Measurements from ENCODE around the gene PRUNE2. TPM values are rescaled to one million over a fixed set of nuclear protein-coding genes. Genes with fewer than 3 reads are reported as not detected.
A peak's percentile ranks its signal among the peaks of the same experiment; 100 is the strongest.

PRUNE2 gene
- total RNA-seq, 1 donor from 2014 or later, result 26.3 TPM

- no peak for DNase-seq
These were observed 281.4 kb downstream of the PRUNE2 start for GRCh38 chr9:76624391-76625048.

GRCh38 chr9:76620996-76621395, 284.9 kb downstream of the PRUNE2 start:
- no peak for DNase-seq

DNA sequence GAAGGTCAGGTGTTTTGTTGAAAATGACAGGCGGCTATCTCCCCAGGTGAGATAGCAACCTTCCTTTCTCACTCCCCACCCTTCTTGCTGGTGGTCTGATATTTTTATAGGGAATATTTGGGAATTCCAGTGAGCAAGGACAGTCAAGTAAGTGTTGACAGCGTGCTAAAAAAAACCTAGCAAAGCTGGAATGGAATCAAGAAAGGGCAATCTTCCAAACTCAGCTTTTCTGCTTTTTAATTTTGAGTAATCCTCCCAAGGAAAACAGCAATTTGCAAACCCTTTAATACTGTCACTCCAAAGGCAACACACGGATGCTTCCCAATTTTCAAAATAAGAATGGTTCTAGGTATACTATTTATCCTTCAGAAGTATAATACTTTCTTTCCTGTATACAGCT, 285.3 kb downstream of the PRUNE2 start:
- no peak for DNase-seq

DNA sequence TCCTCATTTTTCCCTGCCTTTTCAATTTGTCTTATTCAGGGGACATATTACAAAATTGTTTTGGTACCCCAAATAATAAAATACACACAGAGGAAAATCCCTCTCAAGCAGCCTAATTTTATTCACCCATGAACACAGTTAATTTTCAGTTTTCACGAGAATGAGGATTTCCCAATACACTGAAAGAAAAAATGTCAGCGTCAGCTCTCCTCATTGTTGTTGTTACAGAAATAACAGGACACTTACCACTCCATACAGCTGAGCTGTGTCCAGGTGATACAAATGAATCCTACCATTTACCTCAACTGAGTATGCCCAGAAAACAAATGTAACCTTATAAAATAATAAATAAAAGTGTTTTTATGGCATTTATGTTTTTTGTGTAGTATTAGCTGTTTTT, 286.3 kb downstream of the PRUNE2 start:
- no peak for DNase-seq

GRCh38 chr9:76619197-76619596, 286.7 kb downstream of the PRUNE2 start:
- no peak for DNase-seq

DNA sequence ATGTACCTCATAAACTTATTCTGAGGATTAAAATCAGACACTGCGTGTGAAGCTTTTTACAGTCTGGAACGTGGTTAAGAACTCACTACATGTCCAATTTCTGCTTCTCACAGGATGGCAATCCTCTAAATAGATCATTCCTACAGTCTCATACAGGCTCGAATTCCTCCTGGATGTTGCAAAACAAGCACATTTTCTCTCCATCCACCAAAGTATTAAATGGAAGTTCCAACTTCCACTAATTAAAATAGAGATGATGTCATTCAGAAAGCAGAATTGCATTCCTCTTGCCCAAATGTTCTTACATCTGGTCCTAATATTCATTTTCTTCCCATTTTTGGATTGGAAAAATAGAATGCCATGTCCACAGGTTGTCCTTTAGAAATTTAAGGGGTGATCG, 287.2 kb downstream of the PRUNE2 start:
- DNase-seq, result no peak

DNA sequence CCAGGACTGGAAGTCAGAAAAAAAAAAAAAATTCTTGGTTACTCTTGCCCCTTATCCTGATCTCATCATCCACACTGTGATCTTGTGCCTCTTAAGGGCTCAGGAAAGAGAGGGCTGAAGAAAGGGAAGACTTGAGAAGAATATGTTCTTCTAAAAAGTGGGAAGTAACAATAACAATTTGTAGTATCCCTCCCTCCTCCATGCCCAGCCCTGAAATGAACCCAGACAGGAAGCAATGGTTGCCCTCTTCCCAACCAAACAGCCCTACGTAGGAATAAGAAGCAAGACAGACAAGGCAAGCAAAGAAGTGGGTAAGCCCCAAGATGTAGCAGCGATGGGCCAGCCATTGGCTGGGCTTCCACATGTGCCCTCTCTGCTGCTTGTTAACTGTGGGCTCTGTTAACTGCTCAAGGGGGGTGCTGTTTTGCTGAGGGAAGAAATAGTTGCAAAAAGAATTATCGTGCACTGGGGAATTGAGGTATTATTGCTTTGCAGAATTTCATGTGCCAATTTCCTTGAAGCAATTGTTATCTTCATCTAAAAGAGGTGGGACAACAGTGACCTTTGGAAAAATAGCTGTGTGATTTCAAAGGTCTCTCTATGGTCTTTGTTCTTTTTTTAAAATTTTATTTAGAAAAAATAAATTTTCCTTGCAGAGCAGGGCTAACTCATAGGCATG, 288.3 kb downstream of the PRUNE2 start:
- DNase-seq, result no peak

- DNase-seq, result no peak
These were observed 289.1 kb downstream of the PRUNE2 start for GRCh38 chr9:76616780-76617179.

DNA sequence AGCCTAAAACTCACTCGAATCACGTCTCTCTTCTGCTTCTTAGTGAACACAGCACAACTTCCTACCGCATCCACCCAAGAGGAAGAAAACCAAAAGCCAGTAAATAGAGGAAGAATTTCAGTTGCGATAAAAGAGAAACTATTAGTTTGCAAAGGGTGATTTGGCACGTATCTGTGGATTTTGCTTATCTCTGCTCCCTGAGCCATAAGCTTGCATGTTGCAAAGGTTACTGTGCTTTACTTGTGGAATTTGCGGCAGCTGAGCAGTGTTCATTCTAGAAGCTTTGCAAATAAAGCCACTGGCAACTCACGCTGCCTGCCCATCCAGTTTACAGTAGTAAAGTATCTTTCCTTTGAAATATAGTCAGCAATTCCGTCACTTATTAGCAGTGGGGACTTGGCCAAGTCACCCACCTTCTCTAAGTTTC, 290.7 kb downstream of the PRUNE2 start:
- DNase-seq, result no peak

- no peak for DNase-seq
These were observed 291.9 kb downstream of the PRUNE2 start for GRCh38 chr9:76613974-76614373.

DNA sequence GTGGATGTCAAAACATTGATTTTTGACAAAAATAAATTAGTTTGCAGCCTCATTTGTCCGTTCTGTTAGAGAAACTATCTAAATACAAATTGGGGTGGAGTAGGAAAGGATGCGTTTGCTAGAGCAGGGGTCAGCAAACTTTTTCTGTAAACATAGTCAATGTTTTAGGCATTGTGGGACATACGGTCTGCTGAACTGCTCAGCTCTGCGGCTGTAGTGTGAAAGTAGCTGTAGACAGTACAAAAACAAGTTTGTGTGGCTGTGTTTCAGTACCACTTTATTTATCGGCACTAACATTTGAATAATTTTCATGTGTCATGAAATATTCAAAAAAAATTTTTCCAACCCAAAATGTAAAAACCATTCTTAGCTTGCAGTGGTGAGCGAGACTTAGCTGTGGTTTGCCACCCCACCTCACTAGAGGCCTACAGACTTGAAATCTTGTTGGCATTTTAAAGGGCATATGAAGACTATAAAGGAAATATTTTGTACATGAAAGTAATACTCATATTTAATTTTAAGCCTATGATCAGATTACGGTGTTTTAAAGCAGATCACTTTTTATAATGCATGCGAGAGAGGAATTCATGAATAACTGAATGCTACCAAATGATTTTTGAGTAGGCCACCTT, 292.6 kb downstream of the PRUNE2 start:
- DNase-seq, result no peak

DNA sequence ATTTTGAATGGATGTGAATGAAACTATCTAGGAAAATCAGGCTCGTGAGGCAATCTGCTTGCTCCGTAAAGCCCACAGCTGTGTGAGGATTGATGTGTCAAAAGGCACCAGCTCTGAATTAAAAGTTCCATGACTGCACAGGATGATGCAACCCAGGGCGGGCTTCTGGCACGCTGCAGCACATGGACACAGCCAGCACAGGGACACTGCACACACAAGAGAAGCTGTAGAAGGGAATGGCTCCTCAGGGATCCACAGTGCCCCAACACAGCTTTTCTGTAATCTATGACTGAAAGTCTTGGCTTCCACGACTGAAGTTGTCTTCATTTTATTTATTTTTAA, 295.9 kb downstream of the PRUNE2 start:
- DNase-seq, result peak; percentile 89

DNA sequence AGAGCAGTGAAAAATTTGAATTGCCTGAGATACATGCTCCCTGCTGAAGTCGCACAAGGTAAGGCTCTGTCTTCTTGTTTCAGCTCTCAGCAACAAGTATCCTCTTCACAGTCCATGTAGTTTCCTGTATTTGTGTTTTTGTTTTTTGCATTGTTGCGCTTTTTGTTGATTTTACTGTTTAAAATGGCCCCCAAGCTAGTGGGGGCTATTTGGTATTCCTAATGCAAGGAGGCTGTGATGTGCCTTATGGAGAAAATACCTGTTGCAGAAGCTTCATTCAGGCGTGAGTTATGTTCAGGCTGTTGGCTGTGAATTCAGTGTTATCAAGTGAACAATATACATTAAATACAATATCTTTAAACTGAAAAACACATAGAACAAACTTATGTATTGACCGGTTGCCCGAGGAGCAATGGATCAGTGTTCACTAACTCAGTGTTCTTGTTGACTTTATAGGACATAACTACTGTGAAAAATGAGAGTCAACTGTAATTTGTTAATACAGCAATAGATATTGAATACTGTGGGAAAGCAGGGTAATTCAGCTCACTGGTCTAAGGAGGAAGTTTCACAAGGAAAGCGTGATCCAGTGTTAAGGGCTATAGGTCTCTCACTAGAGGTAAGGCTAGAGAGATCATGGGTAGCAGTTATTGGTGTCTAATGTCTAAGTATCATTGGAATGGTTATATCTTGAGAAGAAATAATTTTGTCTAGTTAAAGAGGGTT, 296.5 kb downstream of the PRUNE2 start:
- DNase-seq, result no peak

- no peak for DNase-seq
These were observed 297.2 kb downstream of the PRUNE2 start for GRCh38 chr9:76608575-76609273.

DNA sequence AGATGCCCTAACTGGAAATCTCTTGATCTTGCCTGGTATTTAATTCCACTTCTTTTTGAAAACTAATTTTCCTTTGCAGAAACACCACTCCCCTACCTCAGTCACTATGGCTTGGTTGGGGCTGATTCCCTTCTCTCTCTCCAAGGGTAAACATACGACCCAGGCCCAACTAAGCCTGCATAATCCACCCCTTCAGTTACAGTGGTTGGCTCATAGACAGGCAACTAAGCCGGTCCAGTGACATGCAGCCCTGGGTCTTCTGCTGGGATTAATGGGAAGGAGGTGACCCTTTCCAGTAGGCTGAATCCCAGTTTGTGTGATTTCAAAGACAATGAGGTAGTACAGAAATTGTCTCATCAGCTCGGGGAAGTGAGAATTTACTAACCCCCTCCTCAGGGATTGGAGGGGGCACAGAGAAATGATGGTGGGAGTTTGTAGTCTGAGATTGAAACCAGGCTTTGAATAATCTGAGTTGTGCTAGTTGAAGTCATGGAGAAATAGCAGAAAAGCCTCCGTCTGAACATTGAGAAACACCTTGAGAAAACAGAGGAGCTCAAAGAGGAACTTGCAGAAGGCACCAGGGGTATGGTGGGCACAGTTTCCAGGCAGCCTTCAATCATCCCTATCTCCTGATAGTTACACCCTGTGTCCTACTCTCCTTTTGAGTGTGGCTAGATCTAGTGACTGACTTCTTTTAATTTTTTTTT, 298.0 kb downstream of the PRUNE2 start:
- no peak for DNase-seq

DNA sequence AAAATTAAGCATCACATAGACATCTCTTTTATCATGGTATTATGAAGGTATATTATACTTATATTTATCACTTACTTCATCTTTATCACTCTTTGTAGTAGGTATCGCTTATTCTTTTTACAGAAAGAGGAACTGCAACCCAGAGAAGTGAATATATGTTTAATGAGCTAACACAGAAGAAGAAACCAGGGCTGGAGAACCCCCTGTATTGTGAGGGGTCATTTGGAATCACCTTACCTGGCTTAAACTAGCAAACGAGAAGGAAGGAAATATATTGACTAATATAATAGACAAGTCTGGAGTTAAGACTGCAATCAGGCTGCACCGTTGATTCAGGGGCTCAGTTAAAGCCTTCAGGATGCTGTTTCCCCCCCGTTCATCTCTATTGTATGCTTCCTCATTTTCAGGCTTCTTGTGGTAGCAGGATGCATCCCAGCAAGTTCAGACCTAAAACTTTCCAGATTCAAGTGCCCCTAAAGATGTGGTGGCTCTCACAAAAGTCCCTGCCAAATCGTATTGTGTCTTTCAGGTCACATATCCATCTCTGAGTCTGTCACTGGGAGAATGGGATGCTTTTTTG, 300.5 kb downstream of the PRUNE2 start:
- DNase-seq, result no peak

GRCh38 chr9:76603931-76604570, 301.9 kb downstream of the PRUNE2 start:
- DNase-seq, result no peak

GRCh38 chr9:76603448-76603895, 302.4 kb downstream of the PRUNE2 start:
- DNase-seq, result peak; percentile 83

GRCh38 chr9:76602199-76602598, 303.7 kb downstream of the PRUNE2 start:
- no peak for DNase-seq

DNA sequence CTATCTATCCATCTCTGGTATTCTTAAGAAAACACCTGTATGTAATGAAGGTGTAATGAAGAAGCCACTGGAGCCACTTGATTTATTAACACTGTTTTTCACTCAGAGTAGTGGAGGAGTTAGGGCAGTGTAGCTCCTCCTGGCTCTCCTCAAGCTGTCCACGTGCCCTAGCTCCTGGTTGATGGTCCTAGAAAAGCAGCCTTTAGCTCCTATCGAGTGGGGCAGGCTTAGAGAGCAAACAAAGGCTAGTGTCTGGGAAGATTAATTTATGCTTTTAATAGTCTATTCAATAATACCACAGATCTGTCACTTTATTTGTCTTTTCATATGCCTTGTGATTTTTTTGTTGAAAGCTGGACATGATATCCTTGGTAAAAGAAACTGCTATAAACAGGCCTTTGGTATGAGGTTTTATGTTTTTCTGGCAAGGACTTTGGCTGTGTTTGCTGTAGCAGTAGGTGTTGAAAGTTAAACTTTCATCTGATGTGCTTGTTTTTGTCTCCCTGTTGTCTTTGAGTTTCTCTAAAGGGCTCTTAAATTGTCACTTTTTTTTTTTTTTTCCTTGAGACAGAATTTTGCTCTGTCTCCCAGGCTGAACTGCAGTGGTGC, 305.8 kb downstream of the PRUNE2 start:
- DNase-seq, result no peak

Measured in tongue (tissue), 2 donors.